Glutamatergic neuron (in vitro differentiated cells): ENCODE measurements around the gene VAC14. TPM values are rescaled to one million over a fixed set of nuclear protein-coding genes. Genes with fewer than 3 reads are reported as not detected.
"Not testable (repeated sequence)": the region's sequence is repeated elsewhere in the genome, so short reads cannot be mapped to it uniquely, and the experiment has no call there.

Experiments used
- DNase-seq: peaks from one replicate; pipeline ENCODE4 v3.0.0; 2022
- H3K27ac Mint-ChIP-seq: one replicate; pipeline ENCODE4 v1.8.0; 2020; ENCODE audit warnings: mild to moderate bottlenecking, mixed read lengths, inconsistent platforms; ENCODE audit not compliant: unreplicated experiment
- H3K27me3 Mint-ChIP-seq: one replicate; pipeline ENCODE4 v1.8.0; 2020; ENCODE audit warnings: mild to moderate bottlenecking, moderate library complexity, mixed read lengths, inconsistent platforms; ENCODE audit not compliant: unreplicated experiment
- H3K36me3 Mint-ChIP-seq: one replicate; pipeline ENCODE4 v1.8.0; 2020; ENCODE audit warnings: mild to moderate bottlenecking, mixed read lengths, inconsistent platforms; ENCODE audit not compliant: unreplicated experiment
- H3K4me1 Mint-ChIP-seq: one replicate; pipeline ENCODE4 v1.8.0; 2020; ENCODE audit warnings: mild to moderate bottlenecking, low read depth, mixed read lengths, inconsistent platforms; ENCODE audit not compliant: unreplicated experiment
- H3K4me3 Mint-ChIP-seq: one replicate; pipeline ENCODE4 v1.8.0; 2020; ENCODE audit warnings: mild to moderate bottlenecking, mixed read lengths, inconsistent platforms; ENCODE audit not compliant: unreplicated experiment
- H3K9me3 Mint-ChIP-seq: one replicate; pipeline ENCODE4 v1.8.0; 2020; ENCODE audit warnings: mild to moderate bottlenecking, moderate library complexity, mixed read lengths, inconsistent platforms; ENCODE audit not compliant: unreplicated experiment
- CTCF ChIP-seq: fragments of 200-600 bp; sonication (generic); IDR thresholded peaks from one replicate; pipeline ENCODE4 v1.5.0; 2021; ENCODE audit not compliant: partially characterized antibody, unreplicated experiment
- long read RNA-seq: library from polyadenylated mRNA; unstranded; transcript quantifications from one replicate; pipeline ENCODE4 v2.0.0, GENCODE V29; 2020; ENCODE audit not compliant: unreplicated experiment
- total RNA-seq: library from RNA; stranded (reverse); fragmentation: NEBNext Ultra II Directional; extraction: Animal tissue kit (Norgen Biotek cat#: 25700); gene quantifications from one replicate; pipeline ENCODE4 v1.2.1, GENCODE V29; 2021; ENCODE audit not compliant: unreplicated experiment

Gene VAC14
- total RNA-seq: 50.2 TPM
- long read RNA-seq, transcript VAC14-201 (19 exons, 3,099 nt): major isoform, 6 of 18 reads
- long read RNA-seq, partial matches to known transcripts: 5 of 18 reads
- long read RNA-seq, other reads (novel, unspliced or antisense): 5 of 18 reads

- no peaks in the 10 kb centered on the region for H3K36me3 Mint-ChIP-seq
- H3K9me3 Mint-ChIP-seq: peaks cover 1% of the 10 kb centered on the region
- DNase-seq: peak; percentile 94
- H3K27ac Mint-ChIP-seq: peak within 1 kb of the TSS; percentile 86
- H3K27me3 Mint-ChIP-seq: peaks cover 2% of the 10 kb centered on the region
- TF ChIP-seq CTCF: no peak
- peak within 1 kb of the TSS; percentile 94 for H3K4me3 Mint-ChIP-seq
- H3K4me1 Mint-ChIP-seq: peaks cover 3% of the 10 kb centered on the region
These were observed at the start of gene VAC14 for GRCh38 chr16:70800781-70801480. Gene VAC14 (minus strand): TSS chr16:70801158. CDS start chr16:70800900, 258 bp downstream.

- DNase-seq, H3K36me3 Mint-ChIP-seq, H3K4me1 Mint-ChIP-seq, H3K4me3 Mint-ChIP-seq, H3K27me3 Mint-ChIP-seq, H3K27ac Mint-ChIP-seq, H3K9me3 Mint-ChIP-seq: not testable (repeated sequence)
These were observed 22.6 kb upstream of the VAC14 start for GRCh38 chr16:70823498-70824118.

- H3K9me3 Mint-ChIP-seq, H3K27me3 Mint-ChIP-seq, H3K27ac Mint-ChIP-seq, H3K4me1 Mint-ChIP-seq, H3K4me3 Mint-ChIP-seq, DNase-seq, H3K36me3 Mint-ChIP-seq: not testable (repeated sequence)
These were observed 21.8 kb upstream of the VAC14 start for GRCh38 chr16:70822734-70823133.

- not testable (repeated sequence) for H3K9me3 Mint-ChIP-seq, H3K36me3 Mint-ChIP-seq, DNase-seq, H3K4me3 Mint-ChIP-seq, H3K27ac Mint-ChIP-seq, H3K27me3 Mint-ChIP-seq, H3K4me1 Mint-ChIP-seq
These were observed 17.1 kb upstream of the VAC14 start for GRCh38 chr16:70818088-70818487.

- Mint-ChIP-seq H3K9me3 (no peaks in the 10 kb centered on the region), H3K4me3 (no peak overlapping the region), H3K27ac (no peak overlapping the region), H3K4me1 (no peaks in the 10 kb centered on the region), H3K36me3 (no peaks in the 10 kb centered on the region), H3K27me3 (peaks cover 6% of the 10 kb centered on the region)
- DNase-seq: no peak
- TF ChIP-seq CTCF: no peak
These were observed 8.6 kb upstream of the VAC14 start for GRCh38 chr16:70809392-70810060.

- Mint-ChIP-seq H3K27ac (no peak overlapping the region), H3K27me3 (peaks cover 6% of the 10 kb centered on the region), H3K9me3 (no peaks in the 10 kb centered on the region), H3K4me1 (no peaks in the 10 kb centered on the region), H3K36me3 (no peaks in the 10 kb centered on the region), H3K4me3 (no peak overlapping the region)
- DNase-seq: no peak
- TF ChIP-seq CTCF: no peak
These were observed 7.4 kb upstream of the VAC14 start for GRCh38 chr16:70808371-70808770.
